EH (cell line): ENCODE measurements around the gene C1orf105.
"Not testable (repeated sequence)": the region's sequence is repeated elsewhere in the genome, so short reads cannot be mapped to it uniquely, and the experiment has no call there.

ENCODE experiments used
- DNase-seq: peaks from one replicate; pipeline ENCODE4 v3.0.0-alpha.2; 2015; ENCODE audit warnings: low read depth

C1orf105 gene

DNA sequence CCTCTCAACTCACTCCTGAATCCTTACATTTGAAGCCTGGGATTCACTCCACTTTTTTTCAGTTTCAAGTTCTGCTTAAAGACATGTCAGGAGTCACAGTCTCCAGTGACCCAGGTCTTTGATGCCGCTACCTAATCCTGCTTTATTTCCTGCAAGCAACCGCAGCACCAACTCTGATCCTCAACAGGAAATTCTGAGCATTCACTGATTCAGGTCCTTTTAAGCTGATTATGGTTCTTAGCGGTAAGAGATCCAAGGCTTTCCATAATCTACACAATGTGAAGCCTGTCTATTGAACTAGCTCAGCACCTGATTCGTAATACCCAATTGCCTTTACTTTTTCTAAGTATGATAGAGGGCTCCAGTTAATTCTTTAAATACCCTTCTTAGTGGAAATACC is 67.1 kb downstream of the C1orf105 start:
- no peak for DNase-seq

DNA sequence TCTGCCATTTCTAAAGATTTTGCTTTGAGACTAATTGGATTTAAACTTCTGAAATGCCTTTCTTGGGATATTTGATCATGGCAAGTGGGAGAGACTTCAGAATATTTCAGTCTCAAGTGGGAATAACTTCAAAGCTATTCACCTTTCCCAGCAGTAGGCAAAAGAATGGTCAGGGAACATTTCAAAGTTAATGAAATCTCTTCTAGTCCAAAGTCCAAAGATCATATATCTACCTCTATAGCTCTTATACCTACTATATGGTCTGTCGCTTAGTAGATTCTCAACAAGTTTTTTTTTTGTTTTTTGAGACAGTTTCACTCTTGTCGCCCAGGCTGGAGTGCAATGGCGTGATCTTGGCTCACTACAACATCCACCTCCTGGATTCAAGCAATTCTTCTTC is 67.9 kb downstream of the C1orf105 start:
- no peak for DNase-seq

- DNase-seq: no peak
Observed at GRCh38 chr1:172489847-172490246, 69.4 kb downstream of the C1orf105 start.

- DNase-seq: no peak
Observed at GRCh38 chr1:172492421-172492820, 71.9 kb downstream of the C1orf105 start.

DNA sequence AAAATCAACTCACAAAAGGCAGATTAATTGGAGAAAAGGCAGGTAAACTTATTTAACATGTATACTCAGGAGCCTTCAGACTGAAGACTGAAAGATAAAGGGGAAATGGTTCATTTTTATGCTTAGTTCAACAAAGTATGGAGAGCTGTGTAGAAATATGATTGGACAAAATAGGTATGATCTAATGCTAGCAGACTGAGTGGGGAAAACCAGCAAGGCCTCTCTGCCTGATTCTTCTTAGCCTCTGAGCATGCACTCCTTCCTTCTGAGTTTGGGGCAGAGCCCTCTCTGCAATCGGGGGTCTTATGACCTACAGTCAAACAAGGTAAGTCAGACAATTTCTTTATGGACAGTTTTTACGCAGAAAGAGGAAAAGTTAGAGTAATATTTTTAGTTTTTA is 73.7 kb downstream of the C1orf105 start:
- no peak for DNase-seq

GRCh38 chr1:172496127-172496526 is 75.6 kb downstream of the C1orf105 start:
- not testable (repeated sequence) for DNase-seq

- no peak for DNase-seq
Observed at GRCh38 chr1:172496678-172497077, 76.2 kb downstream of the C1orf105 start.

DNA sequence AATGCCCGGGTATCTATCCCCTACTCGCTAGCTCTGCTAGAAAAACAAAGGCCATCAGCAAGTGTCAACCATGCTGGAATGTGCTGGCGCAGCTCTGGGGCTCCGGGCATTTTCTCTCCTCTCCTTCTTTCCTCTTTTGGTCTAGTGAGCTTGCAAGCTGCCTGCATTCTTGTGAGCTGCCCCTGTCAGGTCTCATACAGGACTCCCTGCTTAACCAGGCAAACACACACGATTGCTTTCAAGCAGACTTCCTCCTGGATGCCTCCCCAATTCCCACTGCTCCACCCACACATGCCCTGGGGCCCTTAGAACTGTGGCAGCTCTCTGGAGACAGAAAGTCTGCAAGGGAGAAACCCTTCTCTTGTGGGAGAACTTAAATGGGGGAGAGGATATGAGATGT is 76.7 kb downstream of the C1orf105 start:
- peak; percentile 84 for DNase-seq

- DNase-seq: no peak
Observed at GRCh38 chr1:172498857-172499256, 78.4 kb downstream of the C1orf105 start.

DNA sequence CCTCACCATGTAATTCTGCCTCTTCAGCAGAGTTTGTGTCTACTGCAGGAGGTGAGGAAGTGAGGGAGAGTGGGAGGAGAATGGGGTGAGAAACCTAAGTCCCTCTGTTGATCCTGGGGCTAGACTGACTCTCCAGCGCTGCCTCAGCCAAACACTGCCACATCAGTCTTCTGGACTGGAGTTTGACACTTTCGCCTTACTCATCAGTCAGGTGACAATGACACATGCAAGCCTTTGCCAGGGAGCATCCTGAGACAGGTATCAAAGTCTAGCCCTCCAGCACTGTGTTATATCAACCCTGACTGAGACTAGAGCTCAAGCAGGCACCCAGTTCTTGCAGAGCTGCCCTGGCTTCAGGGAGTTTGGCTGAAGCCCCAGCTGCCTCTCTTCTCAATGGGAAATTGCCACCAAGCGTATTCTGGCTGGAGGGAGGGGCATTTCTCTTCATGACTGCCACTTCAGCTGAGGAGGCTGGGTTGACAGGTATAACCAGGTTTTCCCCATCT is 79.2 kb downstream of the C1orf105 start:
- peak; percentile 3 for DNase-seq

GRCh38 chr1:172500207-172500606 is 79.7 kb downstream of the C1orf105 start:
- no peak for DNase-seq

GRCh38 chr1:172507741-172508140 is 87.3 kb downstream of the C1orf105 start:
- no peak for DNase-seq

DNA sequence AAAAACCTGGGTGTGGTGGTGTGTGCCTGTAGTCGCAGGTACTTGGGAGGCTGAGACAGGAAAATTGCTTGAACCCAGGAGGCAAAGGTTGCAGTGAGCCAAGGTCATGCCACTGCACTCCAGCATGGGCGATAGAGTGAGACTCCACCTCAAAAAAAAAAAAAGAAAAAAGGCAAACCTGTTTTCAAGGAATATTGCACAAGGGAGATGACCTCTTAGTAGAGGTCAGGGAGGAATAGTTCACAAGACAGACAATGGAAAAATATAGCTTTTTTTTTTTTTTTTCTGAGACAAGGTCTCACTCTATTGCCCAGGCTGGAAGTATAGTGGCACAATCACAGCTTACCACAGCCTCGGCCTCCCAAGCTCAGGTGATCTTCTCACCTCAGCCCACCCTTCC is 90.0 kb downstream of the C1orf105 start:
- DNase-seq: no peak

- DNase-seq: no peak
Observed at GRCh38 chr1:172512591-172512990, 92.1 kb downstream of the C1orf105 start.

DNA sequence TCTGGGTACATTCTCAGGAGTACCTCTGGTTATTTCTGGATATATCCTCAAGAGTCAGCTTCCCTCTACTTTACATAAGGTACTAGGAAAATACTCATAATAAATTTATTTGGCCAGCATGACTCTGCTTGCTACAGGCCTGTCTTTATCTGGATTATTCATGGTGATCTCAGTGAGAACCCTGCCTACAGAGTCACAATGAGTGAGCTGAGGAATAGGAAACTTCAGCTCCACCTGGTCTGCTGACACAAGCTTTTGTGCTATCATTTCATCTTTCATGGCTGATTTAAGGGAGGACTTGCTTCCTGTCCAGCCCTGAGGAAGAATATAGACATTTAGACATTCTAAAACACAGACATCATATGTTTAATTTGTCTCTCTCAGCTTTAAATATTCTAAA is 93.0 kb downstream of the C1orf105 start:
- DNase-seq: no peak

- no peak for DNase-seq
Observed at GRCh38 chr1:172514108-172514507, 93.6 kb downstream of the C1orf105 start.

DNA sequence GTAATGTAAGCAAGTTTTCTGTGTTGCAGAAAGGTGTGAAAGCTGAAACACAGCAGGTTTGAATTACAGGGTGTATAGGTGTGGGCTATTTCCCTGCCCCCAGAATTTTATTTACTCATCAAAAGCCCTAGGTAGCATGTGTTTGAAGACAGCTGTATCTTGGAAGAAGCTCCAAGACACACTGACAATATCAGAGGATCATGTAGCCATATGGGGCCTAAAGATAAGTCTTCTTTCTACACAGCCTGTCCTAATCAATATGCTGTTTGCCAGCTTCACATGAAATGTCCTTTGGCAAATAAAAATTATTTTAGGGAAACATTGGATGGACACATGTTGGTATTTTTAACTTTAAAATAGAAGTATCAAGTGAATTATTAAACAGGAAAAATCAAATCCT is 95.0 kb downstream of the C1orf105 start:
- DNase-seq: no peak

DNA sequence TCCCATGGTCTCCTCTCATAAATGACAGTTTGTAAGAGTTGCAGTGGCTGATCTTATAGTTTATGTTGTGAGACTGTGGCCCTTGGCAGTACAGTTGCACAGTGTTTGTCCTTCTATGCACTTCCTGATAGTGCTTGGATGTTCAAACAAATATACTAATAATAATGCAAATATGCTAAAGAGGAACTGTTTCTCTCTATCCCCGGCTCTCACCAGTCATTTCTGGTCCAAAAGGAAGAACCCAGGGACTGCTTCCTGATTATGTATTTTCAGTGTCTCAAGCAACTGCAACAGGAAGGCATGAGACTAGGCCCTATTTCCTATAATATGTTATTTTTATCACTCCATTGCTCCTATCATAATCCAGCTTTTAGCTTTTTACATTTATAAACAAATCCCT is 95.4 kb downstream of the C1orf105 start:
- DNase-seq: no peak

- no peak for DNase-seq
Observed at GRCh38 chr1:172517081-172517480, 96.6 kb downstream of the C1orf105 start.

- no peak for DNase-seq
Observed at GRCh38 chr1:172517545-172517944, 97.1 kb downstream of the C1orf105 start.
